ENCODE results near the gene KCNMA1.
"Not testable (repeated sequence)": the region's sequence is repeated elsewhere in the genome, so short reads cannot be mapped to it uniquely, and the experiment has no call there.

KCNMA1 gene

DNA sequence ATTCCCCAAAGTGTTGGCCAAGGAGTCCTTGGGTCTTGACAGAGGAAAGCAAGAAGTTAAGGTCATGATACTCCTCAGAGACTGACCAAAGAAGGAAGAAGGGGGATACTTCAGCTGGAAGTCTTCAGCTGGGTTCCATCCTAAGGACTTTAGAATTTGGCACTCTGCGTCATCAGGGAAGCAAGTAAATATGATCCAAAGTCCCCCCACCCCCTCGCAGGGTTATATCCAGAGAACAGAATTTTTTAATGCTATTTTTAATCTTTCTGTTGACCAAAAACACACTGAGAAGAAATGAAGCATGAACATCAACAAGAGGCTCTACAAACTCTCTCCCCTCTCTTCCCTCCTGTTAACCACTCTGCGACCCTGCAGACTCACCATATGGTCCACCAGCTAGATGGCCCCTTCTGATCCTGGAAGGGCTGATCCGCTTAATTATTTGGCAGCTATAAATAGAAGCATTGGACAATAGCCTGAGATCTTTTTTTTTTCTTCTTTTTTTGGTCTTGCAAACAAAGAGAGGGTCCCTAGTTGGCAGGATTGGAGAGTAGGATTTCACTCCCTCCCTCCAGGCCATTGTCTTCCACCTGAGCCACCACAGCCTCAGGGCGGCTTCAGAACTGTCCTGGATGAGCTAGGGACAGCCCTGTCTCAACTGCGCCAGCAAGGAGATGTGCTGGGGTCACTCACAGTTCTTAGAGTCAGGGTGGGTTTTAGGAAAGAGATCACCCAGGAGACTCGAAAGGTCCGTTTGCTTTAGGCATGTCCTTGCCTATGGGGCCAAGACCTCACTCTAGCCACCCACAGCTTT, 196.0 kb downstream of the KCNMA1 start:
- no peak for DNase-seq

DNA sequence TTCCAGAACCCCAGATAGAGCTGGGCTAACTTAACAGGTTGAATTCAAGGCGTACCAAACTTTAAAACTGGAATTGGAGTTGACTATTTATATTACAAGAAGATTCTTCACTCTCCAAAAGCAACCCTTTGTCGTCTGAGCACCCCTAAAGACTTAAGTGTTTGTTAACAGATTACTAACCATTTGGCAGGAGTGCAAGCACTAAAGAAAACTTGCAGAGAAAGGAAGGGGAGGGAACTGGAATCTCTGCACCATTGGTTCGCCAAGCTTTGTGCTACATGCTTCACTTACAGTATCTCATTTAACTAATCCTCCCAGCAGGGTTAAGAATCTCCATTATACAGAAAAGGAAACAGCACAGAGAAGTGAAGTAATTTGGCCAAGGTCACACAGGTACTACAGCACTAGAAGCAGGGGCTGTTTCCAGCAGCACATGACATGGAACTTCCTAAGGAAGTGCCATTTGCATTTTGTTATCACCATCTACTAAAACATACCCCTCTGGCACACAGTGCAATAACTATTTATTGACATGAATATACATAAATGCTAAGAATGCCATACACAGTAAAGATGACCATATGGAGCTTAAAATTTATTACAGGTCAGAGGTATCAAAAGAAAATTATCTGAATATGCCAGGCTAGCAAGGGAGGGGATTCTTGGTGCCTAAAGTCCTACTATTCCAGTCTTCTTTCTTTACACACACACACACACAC, 201.2 kb downstream of the KCNMA1 start:
- no peak for DNase-seq

DNA sequence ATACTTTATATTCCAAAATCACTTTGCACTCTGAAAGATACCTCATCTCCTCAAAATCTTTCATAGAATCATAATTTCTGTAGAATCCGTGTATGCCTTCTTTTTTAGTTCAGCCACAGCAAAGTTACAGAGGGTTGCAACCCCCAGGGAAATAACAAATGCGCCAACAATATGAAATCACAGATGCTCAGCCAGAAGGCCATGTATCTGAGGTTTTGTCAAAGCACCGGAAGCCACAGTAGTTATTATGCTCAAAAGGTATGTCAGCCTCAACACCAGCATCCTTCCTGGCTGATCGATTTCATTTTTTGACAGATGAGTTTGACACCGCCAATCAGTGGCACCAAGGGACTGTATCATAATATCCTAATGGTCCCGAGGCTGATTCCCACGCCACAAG, 204.1 kb downstream of the KCNMA1 start:
- no peak for DNase-seq

DNA sequence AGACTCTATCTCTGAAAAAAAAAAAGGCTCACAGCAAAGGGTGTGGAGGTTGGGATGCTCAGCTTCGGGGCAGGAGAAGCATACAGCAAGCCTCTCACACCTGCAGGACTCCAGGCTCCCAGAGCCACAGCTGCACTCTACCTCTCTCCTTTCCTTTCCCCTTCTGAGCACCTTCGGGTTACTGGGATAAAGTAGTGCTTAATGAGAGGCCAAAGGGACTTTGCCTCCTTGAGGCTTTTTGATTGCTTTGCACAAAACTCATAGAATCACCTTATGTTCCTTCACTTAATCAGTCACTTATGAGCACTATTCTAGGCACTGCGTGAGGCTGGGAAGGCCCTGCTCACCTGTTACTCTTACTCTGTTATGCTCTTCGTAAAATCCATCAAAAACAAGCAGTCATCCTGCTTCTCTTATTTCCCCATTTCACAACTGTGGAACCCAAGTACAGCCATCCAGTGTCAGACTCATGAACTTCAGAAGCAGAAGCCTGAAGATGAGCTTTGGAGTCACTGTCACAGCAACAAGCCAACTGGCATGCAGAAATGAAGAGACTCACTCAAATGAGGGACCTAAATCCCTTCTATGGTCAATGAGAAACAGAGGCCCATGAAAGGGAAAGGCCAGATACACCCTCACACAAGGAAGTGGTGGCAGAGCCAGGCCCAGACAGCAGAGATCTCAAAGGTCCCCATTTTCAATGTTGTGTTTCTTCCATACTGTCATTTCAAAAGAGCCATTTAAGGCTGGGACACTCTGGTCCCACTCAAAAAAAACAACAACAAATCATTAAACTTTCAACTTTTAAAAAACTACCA, 205.4 kb downstream of the KCNMA1 start:
- DNase-seq: no peak

DNA sequence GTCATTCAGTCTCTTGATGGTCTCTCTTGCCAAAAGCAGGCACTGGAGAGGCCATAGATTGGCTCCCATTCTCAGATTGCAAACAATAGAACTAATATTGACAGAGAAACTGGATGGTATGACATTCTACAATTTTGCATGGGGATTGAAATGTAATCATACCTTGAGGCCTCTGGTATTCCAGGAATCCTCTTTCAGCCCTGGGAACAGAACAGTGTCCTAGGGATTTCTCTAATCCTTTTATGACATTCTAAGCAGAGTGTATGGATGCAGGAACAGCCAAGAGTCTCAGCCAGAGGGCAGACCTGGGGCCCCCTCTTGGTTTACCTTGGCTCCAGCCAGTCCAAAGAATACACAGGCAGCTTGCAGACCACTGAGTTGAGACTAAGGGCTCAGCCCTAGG, 206.4 kb downstream of the KCNMA1 start:
- no peak for DNase-seq

DNA sequence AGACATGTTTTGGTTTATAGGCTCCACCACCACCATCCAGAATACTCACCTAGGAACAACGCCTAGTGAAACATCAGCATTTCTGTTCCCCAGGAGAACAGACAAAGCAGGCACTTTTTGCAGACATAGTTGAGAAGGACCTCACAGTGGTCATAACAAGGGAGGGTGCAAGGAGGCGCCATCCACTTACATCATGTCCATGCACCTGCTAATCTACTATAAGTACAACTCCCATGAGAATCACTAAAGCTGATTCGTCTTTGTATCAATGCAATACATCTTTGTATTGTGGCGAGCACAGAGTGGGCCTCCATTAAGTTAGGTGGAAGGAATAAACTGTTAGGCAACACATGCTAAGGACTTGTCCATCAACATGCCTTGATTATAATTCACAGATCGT, 207.1 kb downstream of the KCNMA1 start:
- no peak for DNase-seq

DNA sequence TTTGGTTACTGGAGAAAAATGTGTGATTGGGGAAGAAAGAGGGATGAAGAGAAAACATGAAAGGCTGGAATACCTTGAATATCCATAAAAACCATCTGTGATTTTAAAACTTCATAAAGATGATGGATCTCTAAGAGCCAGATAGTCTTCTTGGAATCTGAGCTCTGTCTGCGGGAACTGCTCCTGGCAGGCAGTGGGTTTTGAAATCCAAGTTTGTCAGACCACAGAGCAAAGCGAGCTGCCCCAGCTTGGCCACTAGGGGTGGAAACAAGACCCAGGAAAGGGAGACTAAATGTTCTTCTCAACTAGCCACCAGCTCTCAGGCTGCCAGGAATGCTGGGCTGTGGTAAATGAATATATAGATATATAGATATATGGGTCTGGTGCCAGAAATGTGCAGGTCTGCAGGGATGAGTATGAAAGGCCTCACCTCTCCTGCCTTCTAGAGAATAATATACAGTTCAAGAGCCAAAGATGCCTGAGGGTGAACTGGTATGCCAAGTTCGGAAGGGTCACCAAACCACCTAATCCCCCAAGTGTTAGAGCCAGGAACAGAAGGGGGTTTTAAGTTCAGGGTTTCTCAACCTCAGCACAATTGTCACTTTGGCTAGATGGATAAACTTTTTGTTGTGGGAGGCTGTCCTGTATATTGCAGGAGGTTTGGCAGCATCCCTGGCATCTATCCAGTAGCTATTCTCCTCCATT, 208.8 kb downstream of the KCNMA1 start:
- peak; percentile 60 for DNase-seq

DNA sequence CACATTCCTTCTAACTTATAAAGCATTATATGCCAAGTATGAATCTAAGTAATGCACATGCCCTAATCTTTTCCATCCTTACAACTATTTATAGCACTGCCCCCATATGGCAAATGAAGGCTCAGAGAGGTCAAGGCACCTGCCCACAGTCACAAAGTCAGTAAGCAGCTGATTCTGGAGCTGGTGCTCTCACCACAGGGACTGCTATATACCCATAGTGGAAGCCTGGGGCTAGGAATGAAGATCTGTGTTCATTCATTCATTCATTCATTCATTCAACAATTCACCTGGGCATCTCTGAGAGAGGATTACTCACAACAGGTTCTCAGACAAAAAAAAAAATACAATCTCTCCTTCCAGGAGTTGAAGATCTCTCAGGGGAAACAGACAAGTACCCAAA, 213.4 kb downstream of the KCNMA1 start:
- DNase-seq: no peak

DNA sequence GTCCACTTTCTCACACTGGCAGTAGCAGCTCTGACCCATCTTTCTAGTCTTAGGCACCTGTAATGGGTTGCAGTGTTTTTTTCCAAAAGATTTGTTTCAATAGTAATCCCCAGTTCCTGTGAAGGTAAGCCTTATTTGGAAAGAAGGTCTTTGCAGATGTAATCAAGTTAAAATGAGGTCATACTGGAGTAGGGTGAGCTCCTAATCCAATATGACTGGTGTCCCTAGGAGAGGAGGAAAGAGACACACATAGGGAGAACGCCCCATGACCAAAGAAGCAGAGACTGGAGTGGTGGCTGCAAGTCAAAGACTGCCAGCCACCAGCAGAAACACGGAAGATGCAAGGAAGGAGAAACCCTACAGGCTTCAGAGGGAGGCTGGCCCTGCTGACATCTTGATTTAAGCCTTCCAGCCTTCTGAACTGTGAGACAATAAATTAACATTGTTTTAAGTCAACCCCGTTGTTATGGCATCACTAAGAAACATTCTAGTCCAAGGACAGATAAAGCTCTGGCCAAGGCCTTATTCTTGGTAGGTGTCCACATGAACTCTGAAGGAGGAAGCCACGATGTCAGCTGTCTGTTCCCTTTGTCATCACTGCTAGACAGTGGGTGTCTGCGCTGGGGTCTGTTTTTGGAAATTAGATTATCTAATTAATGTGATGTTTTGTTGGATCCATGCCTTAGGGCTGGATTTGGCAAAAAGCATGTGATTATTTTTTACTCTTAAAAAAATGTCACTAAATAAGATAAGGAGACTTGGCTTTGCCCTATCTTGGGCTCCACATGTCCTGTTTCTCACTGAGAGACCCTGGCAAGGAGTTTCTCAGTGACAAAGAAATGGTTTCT, 214.9 kb downstream of the KCNMA1 start:
- no peak for DNase-seq

DNA sequence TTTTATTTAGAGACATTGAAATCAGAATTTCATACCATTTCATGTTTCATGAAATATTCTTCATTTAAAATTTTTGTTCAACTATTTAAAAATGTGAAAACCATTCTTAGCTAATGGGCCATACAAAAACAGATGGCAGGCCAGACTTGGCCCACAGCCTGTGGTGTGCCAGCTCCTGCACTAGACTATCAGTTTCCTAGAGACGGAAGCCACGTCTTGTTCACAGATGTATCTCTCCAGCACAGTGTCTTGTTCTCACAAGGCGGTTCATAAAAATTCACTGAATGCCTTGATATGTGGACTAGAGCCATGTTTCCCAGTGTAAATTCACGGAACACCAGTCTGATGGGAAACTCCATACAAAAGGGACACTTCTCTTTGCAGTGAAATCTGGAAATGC, 216.0 kb downstream of the KCNMA1 start:
- DNase-seq: no peak

DNA sequence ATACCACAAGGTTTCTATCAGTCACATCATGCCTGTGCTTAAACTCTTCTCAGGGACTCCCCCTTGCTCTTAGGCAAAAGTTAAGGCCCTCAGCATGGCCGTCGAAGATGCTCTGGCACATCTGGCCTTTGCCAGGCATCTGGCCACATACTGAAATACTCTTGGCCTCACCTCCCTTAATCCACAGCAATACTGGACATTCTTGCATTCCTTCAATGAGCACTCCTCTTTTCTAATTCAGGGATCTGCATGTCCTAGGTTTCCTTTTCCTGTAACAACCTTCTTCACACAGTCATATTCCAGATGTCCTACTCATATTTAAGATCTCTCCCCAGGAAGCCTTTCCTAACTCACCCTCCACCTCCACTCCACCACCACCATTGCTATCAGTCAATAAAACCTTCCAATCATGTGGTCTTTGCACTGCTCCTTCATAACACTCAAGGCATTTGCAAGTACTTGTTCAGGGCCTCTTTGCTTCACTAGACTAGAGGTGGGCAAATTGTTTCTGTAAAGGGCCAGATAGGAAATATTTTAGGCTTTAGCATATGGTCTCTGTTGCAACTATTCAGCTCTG, 216.6 kb downstream of the KCNMA1 start:
- no peak for DNase-seq

DNA sequence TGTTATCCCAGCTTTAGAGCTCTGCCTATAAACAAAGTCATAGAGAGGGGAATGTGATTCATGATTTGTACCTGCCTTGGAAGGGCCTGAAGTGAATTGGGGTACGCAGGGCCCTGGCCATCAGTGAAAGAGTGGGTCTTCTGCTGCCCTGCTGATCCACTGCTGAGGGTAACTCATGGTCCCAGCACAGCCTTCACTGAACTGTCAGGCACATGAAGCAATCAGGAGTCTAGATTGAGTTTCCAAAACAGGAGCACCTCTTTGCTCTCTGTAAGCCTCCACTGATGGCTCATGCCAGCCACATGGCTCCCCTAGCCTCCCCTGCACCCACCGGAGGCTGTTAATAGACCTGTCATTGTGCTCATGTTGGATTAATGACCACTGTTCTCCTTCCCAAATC, 217.6 kb downstream of the KCNMA1 start:
- DNase-seq: no peak

DNA sequence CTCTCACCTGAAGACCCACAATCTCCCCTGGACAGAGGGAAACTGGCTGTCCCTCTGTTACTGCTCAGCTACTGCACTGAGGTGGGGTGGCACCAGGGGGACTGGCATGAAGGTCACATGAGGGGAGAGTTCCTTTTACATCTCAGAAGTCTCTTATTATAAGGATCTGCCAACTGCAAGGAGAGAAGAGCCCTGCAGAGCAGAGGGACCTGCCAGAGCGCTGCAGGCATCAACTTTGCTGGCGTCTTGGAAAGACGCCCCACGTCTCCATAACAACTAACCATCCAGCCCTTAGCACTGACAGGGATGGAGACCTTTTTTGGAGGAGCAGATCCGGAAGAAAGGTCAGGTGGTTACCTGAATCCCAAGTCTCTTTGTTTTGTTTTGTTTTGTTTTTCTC, 218.6 kb downstream of the KCNMA1 start:
- DNase-seq: no peak

DNA sequence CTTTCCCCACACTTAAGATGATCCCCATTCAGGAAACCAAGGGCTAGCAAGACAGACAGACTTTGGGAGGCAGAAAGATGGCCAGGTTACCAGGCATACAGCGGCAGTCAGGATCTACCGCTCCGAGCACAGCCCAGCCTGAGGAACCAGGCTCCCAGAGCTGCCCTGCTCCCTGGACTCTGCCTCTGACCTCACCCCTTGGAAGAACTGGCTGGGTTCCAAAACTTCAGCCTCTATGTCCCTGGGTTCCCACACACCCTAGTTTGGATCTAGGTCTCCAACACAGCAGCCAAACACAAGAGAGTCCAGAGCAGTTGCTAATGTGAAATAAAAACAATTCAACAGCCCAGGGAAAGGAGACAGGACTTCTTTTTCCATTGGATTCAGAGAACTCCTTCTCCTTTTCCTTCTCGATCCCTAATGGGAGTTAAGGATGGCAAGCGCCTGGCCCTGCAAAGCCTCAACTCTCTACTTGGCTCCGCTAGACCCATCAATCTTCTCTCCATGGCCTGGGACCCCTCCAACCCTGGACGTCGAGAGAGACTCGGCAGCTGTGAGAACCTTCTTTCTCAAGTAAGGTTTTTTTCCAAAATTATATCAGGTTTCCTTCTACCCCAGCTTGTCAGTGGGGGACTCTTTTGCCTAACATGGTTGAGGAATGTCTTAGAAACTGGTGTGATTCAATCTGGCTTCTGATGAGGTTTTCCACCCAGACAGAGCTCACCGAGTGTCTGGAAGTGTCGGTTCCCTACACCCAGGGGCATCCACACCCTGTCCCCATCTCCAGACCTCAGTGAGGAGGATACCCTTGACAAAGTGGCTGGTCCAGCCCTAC, 219.6 kb downstream of the KCNMA1 start:
- no peak for DNase-seq

DNA sequence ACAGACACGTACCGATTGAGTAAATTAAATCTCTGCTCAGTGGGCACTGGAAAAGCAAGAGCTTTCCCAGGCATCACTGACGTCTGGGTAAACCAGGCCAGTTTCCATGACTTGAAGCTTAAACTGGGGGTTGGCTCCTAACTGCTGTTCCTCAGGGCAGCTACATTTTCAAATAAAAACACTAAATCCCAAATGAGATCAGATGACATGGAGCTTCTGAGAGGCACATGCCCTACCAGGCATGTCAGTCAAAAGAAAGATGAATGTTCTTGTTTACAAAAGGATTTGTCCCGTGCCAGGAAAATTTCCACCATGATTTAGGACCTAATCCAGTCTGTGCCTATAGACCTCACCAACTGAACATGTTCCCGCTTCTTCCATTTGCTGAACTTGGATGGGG, 220.2 kb downstream of the KCNMA1 start:
- DNase-seq: no peak

DNA sequence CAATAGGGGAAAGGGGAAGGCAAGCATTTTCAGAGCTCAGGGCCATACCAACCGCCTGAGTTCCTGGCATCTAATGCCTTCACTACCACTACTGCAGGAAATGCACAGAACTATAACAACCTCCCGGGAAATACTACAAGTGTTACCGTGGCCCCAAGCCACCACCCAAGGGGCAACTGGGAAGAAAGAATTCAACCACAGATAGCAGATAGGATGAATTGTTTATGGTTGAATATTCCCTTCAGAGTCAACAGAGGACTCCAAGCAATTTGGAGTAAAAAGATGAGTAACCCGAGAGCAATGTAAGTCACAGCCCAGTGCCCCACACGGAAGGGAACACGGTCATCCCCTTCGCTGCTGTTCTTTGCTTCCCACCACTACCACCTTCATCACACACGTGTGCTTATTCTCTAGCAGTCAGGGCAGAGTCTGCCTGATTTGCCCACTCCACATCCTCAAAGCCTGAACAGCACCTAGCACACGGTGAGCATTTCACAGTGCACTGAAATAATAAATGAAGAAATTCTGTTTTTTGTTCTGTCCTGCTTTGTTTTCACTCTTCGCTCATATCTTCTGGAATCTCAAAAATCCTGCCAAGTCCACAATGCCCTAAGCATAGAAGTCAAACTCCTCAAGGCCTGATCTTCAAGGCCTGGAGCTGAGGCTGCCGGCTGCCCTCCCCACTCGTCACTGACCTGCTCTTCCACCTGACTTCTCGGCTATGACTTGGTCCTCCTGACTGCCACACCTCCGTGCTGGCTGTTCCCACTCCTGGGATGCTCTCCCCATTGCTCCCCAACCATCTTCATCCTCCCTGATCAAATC, 221.1 kb downstream of the KCNMA1 start:
- DNase-seq: peak; percentile 98

DNA sequence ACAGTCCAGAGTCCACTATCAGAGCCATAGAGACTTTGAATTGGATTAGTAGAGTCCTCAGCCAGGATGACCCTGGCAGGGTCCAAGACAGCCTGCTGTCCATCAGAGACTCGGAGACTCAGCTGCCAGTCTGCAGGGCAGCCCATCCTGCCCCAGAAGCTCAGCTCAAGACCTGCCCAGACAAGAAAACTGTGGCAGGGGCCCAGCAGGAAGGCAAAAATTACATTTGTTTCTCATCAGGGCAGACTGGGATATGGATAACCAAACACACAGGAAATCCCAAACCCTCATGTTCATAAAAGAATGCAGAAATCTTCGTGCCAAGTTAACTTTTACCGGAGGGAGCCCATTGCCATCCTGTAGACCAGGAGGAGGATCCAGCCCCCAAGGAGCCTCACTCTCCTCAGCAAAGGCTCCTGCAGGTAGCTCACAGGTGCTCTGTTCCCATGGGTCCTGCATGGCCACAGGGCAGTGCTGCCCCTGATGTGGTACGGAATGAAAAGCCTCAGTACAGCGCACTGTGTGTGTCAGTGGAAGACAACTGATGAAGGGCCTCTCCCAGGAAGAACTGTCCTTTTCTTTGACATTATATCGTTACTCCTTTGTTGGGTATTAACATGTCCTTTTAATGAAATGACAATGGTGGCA, 222.2 kb downstream of the KCNMA1 start:
- DNase-seq: peak; percentile 41

DNA sequence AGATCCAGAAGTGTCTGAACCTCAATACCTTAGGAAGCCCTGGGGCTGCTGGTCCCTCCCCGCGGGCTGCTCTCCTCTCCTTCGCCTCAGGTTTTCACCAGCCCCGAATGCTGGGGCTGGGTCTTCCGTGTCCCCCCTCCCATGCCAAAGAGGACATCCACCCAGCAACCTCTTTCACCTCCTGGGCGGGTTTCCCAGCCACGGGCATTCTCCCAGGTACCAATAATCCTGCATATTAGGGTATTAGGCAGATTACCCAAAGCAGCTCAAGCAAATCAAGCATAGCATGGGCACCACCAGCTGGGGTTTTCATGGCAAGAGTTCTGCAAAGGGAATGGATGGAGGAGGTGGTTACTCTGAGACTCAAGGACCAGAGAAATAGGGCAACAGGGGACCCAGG, 224.4 kb downstream of the KCNMA1 start:
- no peak for DNase-seq

DNA sequence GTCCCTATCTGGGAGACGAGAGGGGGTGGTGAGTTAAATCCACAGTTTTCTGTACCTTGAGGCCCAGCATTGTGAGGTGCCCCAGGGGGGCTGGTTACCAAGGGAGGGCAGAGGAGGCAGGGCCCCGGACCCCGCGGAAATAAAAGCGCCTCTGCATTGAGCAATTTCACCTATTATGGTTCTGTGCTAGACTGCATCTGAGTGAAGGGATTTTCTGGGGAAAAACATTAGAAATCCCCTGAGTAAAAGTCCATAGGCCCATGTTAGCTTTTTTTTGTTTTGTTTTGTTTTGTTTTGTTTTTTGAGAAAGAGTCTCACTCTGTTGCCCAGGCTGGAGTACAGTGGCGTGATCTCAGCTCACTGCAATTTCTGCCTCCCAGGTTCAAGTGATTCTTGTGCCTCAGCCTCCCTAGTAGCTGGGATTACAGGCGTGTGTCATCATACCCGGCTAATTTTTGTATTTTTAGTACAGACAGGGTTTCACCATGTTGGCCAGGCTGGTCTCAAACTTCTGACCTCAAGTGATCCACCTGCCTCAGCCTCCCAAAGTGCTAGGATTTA, 225.0 kb downstream of the KCNMA1 start:
- not testable (repeated sequence) for DNase-seq
